Tibial nerve (tissue), 4 donors: ENCODE results near the gene PRXL2A. TPM values are rescaled to one million over a fixed set of nuclear protein-coding genes. Genes with fewer than 3 reads are reported as not detected.

Experiments used
- DNase-seq, 2 donors: peaks; one replicate each; pipeline ENCODE4 v3.0.0-alpha.2; 2019; ENCODE audit warnings: low spot score in 2 of 2
- H3K27ac ChIP-seq, 4 donors: fragments of 200-600 bp; sonication (generic) in 3 of 4; one replicate each; pipeline ENCODE4 v1.5.1; 2017 to 2019; ENCODE audit warnings: mild to moderate bottlenecking in 1 of 4
- H3K27me3 ChIP-seq, 2 donors: fragments of 200-600 bp; sonication (generic) in 1 of 2; one replicate each; pipeline versions ENCODE4 v1.5.1 to v1.6.0; 2017 to 2019
- H3K36me3 ChIP-seq, 3 donors: fragments of 200-600 bp; sonication (generic); one replicate each; pipeline ENCODE4 v1.5.1; 2018 to 2019
- H3K4me1 ChIP-seq, 4 donors: fragments of 200-600 bp; sonication (generic) in 3 of 4; one replicate each; pipeline ENCODE4 v1.5.1; 2017 to 2019
- H3K4me3 ChIP-seq, 4 donors: fragments of 200-600 bp; sonication (generic) in 3 of 4; one replicate each; pipeline ENCODE4 v1.5.1; 2017 to 2019; ENCODE audit warnings: mild to moderate bottlenecking in 1 of 4, moderate library complexity in 1 of 4
- H3K9me3 ChIP-seq, 4 donors: fragments of 200-600 bp; sonication (generic) in 3 of 4; one replicate each; pipeline ENCODE4 v1.5.1; 2017 to 2019
- EP300 ChIP-seq, 2 donors: sonication (generic); formaldehyde crosslinking; IDR thresholded peaks; one replicate each; pipeline ENCODE4 v1.6.1; 2017; ENCODE audit warnings: antibody characterized with exemption in 2 of 2, mild to moderate bottlenecking in 1 of 2
- POLR2A ChIP-seq, 2 donors: fragments of 450-650 bp; IDR thresholded peaks; one replicate each; pipeline ENCODE4 v1.6.1; 2017; ENCODE audit warnings: antibody characterized with exemption in 2 of 2, mild to moderate bottlenecking in 2 of 2, moderate library complexity in 2 of 2
- WGBS, 2 donors: methylation state at CpG; one replicate each; pipeline ENCODE4 v1.1.5; 2018; 5-methylcytosine and 5-hydroxymethylcytosine counted together
- total RNA-seq, 4 donors: library from RNA; depleted of rRNA; stranded (reverse); fragments of >200 nt; gene quantifications; one replicate each; pipeline ENCODE4 v1.1.0, GENCODE V29; 2016
- TF ChIP-seq, protein P1 (sequence below), 5 experiments: fragments of 200-600 bp in 3 of 5; fragments of 450-650 bp in 2 of 5; sonication (generic) in 3 of 5; IDR thresholded peaks; one replicate each; pipeline ENCODE4 v1.5.1; 2016 to 2019; ENCODE audit warnings: antibody characterized with exemption in 5 of 5, mild to moderate bottlenecking in 3 of 5, moderate library complexity in 2 of 5

Gene PRXL2A
- total RNA-seq, 4 donors from 2014 or later: 94.5 to 176 (median 128) TPM

DNA sequence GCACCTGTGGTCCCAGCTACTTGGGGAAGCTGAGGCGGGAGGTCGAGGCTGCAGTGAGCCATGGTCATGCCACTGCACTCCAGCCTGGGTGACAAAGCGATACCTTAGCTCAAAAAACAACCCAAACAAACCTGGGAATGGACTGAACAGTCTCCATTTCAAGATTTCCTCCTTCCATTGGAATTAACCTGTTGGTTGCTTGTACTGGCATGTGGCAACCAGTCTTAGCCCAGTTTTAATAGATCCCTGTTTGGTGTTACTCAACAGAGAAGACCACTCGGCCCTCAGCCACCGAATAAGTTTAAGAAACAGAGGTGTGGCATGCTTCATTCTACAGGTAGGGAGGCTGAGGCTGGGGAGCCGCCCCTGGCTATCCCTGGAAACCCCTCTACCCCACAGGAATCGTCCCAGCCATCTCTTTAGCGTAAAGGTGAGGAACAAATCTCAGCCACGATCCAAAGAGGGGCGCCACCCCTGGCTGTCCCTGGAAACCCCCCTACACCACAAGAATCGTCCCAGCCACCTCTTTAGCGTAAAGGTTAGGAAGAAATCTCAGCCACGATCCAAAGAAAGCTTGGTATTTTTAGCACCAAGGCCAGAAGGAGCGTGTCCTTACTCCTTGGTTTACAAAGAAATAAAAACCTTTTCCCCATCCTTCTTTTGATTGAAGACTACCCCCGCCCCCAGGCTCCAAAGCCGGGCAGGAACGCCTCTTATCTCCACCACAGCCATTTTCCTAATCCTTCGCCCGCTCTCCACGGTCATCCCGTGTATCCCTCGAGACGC lies 44.9 kb downstream of the PRXL2A start:
- Histone ChIP-seq H3K9me3 (peaks cover 0 to 4% (median 0%) of the 10 kb centered on the region in 4 donors), H3K4me3 (peak overlapping the region; percentile 33 to 57 (median 42)), H3K27me3 (no peaks in the 10 kb centered on the region), H3K27ac (peak overlapping the region; percentile 81 to 98 (median 88)), H3K36me3 (no peaks in the 10 kb centered on the region), H3K4me1 (peaks cover 0 to 56% (median 32%) of the 10 kb centered on the region in 4 donors)
- 32 to 33% methylated on average over 23 of the region's 23 CpGs for WGBS, 2 donors
- TF ChIP-seq EP300 (IDR thresholded peaks at IDR 0.05) (no peak), POLR2A (IDR thresholded peaks at IDR 0.05) (no peak)
- TF ChIP-seq, protein P1, sequence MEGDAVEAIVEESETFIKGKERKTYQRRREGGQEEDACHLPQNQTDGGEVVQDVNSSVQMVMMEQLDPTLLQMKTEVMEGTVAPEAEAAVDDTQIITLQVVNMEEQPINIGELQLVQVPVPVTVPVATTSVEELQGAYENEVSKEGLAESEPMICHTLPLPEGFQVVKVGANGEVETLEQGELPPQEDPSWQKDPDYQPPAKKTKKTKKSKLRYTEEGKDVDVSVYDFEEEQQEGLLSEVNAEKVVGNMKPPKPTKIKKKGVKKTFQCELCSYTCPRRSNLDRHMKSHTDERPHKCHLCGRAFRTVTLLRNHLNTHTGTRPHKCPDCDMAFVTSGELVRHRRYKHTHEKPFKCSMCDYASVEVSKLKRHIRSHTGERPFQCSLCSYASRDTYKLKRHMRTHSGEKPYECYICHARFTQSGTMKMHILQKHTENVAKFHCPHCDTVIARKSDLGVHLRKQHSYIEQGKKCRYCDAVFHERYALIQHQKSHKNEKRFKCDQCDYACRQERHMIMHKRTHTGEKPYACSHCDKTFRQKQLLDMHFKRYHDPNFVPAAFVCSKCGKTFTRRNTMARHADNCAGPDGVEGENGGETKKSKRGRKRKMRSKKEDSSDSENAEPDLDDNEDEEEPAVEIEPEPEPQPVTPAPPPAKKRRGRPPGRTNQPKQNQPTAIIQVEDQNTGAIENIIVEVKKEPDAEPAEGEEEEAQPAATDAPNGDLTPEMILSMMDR (IDR thresholded peaks at IDR 0.05): peak in 1 of 5 experiments; percentile 17
- no peak for DNase-seq

DNA sequence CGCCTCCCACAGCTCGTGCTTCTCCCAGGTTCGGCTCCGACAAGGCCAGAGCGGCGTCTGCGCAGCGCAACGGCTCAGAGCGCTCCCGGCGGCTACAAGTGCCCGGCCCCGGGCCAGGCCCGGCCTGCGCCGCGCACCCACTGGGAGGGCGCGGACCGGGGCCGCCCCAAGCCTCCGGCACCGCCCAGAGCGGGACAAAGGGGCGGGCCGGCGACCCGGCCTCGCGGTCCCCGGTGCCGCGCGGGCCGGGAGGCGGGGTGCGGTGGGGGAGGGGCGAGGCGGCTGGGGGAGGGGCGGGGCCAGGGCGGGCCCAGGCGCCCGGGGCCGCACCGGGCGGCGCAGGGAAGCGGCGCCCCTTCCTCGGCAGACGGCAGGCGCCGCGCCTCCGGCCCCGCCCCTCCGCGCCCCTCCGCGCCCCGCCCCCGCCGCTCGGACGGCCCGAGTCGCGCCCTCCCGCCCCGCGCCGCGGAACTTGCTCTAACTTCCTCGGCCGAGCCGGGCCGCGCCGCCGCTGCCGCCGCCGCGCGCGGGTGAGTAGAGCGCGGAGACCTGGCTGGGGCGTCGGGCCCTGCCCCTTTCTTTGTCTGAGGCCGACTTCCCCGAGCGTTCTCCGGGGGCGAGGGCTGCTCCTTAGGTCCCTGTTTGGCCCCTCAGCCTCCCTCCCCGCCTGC lies 45.6 kb downstream of the PRXL2A start, which contains the start of gene TSPAN14:
Gene TSPAN14 (plus strand): TSS at position 469 of the 671 bp plus-strand sequence. CDS start 34,924 bp downstream, outside the sequence.
- 0 to 1% methylated on average over 8 to 23 of the region's 97 CpGs for WGBS, 2 donors

DNA sequence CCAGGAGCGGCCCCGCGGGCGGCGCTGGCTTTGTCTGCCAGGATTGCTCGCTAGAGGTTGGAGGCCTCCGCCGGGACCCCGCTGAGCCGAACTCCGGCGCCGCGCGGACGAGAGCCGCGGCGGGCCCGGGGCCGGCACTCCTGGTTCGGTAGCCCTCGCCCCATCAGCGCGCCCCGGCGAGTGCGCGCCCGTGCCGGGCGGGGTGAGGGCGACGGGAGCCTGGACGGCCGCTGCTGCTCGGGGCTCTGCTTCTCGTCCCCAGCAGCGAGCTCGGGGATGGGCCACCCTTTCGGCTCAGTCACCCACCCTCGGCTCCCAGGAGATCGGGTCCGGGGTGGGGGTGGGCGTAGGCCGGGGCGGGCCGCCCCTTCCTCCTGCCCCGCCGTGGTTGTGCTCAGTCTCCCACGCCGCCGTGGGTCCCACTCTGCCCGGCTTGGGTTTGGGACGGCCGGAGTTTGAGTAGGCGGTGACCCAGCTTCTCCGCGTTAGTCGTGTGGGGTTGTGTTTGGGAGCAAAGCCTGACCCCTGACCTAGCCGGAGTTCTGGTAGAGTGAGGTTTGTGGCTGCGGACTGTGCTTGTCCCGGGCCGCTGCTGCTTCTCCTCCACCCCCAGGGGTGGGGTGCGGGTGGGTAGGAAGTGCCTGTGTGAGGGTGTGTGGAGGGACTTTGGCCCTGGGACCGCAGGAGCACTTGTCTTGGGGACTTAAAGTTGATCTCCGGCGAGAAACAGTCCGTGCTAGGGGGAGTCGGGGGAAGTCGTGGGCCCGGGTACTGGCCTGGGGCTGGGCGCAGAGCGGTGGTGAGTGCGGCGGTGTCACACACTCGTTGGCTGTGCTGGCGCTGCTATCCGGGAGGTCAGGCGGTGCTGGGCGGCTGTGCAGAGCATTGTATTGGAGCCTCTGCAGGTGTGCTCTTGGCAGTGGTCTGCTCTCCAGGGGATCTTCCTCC lies 46.4 kb downstream of the PRXL2A start:
- no peak for DNase-seq
- Histone ChIP-seq H3K27ac (peak overlapping the region; percentile 93 to 99 (median 98)), H3K27me3 (no peaks in the 10 kb centered on the region), H3K4me3 (peak overlapping the region; percentile 70 to 97 (median 94)), H3K36me3 (no peaks in the 10 kb centered on the region), H3K4me1 (peaks cover 0 to 67% (median 47%) of the 10 kb centered on the region in 4 donors), H3K9me3 (peaks cover 0 to 4% (median 0%) of the 10 kb centered on the region in 4 donors)
- 0 to 2% methylated on average over 17 to 31 of the region's 81 CpGs for WGBS, 2 donors
- TF ChIP-seq, protein P1 (IDR thresholded peaks at IDR 0.05): no peak
- TF ChIP-seq EP300 (IDR thresholded peaks at IDR 0.05): peak in 1 of 2 donors; percentile 3
- TF ChIP-seq POLR2A (IDR thresholded peaks at IDR 0.05): no peak

More for the DNA sequence above, 45.6 kb downstream of the PRXL2A start, which contains the start of gene TSPAN14:
- Histone ChIP-seq H3K9me3 (peaks cover 0 to 4% (median 0%) of the 10 kb centered on the region in 4 donors), H3K4me3 (peak within 1 kb of the TSS; percentile 70 to 97 (median 94)), H3K27me3 (no peaks in the 10 kb centered on the region), H3K36me3 (no peaks in the 10 kb centered on the region), H3K27ac (peak within 1 kb of the TSS; percentile 93 to 99 (median 98)), H3K4me1 (peaks cover 0 to 59% (median 39%) of the 10 kb centered on the region in 4 donors)
- TF ChIP-seq EP300 (IDR thresholded peaks at IDR 0.05) (peak in 1 of 2 donors; percentile 89), POLR2A (IDR thresholded peaks at IDR 0.05) (peak; percentile 70 to 84)
- TF ChIP-seq, protein P1 (IDR thresholded peaks at IDR 0.05): no peak
- DNase-seq: peak; percentile 63 to 74

DNA sequence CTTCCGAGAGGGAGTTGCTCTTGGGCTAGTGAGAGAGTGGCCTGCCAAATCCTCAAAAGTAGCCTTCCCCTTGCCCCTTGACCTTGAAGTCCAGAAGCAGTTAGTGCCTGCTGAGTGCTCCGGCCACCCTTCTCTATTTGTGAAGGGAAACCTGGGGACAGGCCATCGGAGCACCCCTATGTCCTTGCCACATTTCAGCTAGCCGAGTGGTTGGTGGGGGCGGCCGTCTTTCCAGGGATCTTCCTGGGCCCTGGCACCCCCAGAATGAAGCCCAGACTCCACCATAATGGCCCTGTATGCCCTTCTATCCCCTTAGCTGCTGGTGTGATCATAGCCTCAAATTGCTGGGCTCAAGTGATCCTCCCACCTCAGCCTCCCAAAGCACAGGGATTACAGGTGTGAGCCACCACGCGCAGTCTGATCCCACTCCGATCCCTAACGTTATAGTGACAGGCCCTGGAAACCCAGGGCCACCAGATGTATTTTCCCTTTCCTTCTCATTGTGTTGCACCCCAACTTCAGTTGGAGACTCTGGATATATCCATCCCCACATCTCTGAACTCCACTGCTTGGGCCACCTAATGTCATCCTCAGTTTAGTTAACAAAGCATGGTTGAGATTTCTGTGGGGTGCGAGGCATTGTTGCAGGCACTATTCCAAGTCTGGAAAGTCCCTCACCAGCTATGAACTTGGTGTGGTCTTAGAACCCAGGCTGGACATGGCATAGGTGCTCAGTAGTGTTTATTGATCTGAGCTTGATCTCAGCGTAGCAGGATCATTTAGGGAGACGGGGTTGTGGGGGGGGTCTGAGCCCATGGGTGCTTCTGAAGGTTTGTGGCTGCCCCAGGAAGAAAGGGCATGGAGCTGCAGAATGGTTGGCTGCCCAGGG lies 47.4 kb downstream of the PRXL2A start:
- Histone ChIP-seq H3K27me3 (no peaks in the 10 kb centered on the region), H3K4me3 (peak overlapping the region; percentile 70 to 97 (median 94)), H3K4me1 (peaks cover 0 to 76% (median 57%) of the 10 kb centered on the region in 4 donors), H3K27ac (peak overlapping the region; percentile 93 to 99 (median 98)), H3K36me3 (no peaks in the 10 kb centered on the region), H3K9me3 (peaks cover 0 to 4% (median 0%) of the 10 kb centered on the region in 4 donors)
- 47 to 53% methylated on average over 11 to 13 of the region's 13 CpGs for WGBS, 2 donors
- no peak for DNase-seq
- no peak for TF ChIP-seq POLR2A (IDR thresholded peaks at IDR 0.05)
- no peak for TF ChIP-seq EP300 (IDR thresholded peaks at IDR 0.05)
- TF ChIP-seq, protein P1 (IDR thresholded peaks at IDR 0.05): no peak
